Prostate gland (tissue), 1 donor: Measurements from ENCODE around the gene TBC1D22A.

Source experiments
- POLR2A ChIP-seq: fragments of 450-650 bp; IDR thresholded peaks from one replicate; pipeline ENCODE4 v1.6.1; 2016; ENCODE audit warnings: antibody characterized with exemption, mild to moderate bottlenecking
- POLR2AphosphoS5 ChIP-seq: sonication (generic); formaldehyde crosslinking; IDR thresholded peaks from one replicate; pipeline ENCODE4 v1.6.1; 2017; ENCODE audit warnings: antibody characterized with exemption

DNA sequence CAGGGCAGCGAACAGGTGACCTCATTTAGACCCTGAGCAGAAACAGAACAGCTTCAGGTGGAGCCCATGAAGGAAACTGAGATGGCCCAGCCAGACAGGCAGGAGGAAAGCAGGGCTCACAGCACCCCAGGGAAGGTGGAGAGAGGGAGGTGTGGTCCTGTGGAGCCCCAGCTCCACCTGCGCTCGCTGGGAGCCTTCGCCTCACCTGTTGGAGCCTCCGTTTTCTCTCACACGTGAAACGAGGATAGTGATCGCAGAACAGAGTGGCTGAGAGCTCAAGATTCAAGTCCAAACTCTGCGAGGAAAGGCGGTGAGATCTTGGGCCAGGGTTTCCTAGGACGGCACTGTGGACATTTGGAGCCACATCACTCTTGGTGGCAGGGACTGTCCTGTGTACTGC, 15.8 kb upstream of the TBC1D22A start:
- TF ChIP-seq POLR2A: no peak
- TF ChIP-seq POLR2AphosphoS5: no peak
